Measurements from ENCODE around the gene SERPINA3. TPM values are rescaled to one million over a fixed set of nuclear protein-coding genes. Genes with fewer than 3 reads are reported as not detected.
"Not testable (repeated sequence)": the region's sequence is repeated elsewhere in the genome, so short reads cannot be mapped to it uniquely, and the experiment has no call there.

The SERPINA3 gene
- total RNA-seq, 1 experiment from 2014 or later, result not detected

- H3F3A ChIP-seq (ENCODE audit: low read length, unreplicated experiment), result no peaks in the 10 kb centered on the region
- no peaks in the 10 kb centered on the region for H3K9me3 ChIP-seq (ENCODE audit: low read length)
- TF ChIP-seq, protein P1, sequence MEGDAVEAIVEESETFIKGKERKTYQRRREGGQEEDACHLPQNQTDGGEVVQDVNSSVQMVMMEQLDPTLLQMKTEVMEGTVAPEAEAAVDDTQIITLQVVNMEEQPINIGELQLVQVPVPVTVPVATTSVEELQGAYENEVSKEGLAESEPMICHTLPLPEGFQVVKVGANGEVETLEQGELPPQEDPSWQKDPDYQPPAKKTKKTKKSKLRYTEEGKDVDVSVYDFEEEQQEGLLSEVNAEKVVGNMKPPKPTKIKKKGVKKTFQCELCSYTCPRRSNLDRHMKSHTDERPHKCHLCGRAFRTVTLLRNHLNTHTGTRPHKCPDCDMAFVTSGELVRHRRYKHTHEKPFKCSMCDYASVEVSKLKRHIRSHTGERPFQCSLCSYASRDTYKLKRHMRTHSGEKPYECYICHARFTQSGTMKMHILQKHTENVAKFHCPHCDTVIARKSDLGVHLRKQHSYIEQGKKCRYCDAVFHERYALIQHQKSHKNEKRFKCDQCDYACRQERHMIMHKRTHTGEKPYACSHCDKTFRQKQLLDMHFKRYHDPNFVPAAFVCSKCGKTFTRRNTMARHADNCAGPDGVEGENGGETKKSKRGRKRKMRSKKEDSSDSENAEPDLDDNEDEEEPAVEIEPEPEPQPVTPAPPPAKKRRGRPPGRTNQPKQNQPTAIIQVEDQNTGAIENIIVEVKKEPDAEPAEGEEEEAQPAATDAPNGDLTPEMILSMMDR (conservative IDR thresholded peaks at IDR 0.05; ENCODE audit: low read depth, low read length), result no peak; the same call in 1 of the 2 replicates
- TF ChIP-seq EZH2phosphoT487 (IDR thresholded peaks at IDR 0.05; ENCODE audit: borderline replicate concordance, low read length) (no peak), EZH2 (IDR thresholded peaks at IDR 0.05; ENCODE audit: low read length, unreplicated experiment) (no peak)
- ChIA-PET POLR2A (ENCODE audit: unreplicated experiment) (no interaction called here), CTCF (no interaction called here)
- no peak overlapping the region for H3K27ac ChIP-seq (ENCODE audit: low read length)
- H2AFZ ChIP-seq (ENCODE audit: low read length), result no peak overlapping the region
- no peak for DNase-seq
- no peak overlapping the region for H3K4me2 ChIP-seq (ENCODE audit: low read length)
- BruUV-seq (replicated peaks), result no TSS peak
- no peaks in the 10 kb centered on the region for H4K20me1 ChIP-seq (ENCODE audit: low read length)
- no peaks in the 10 kb centered on the region for H3K27me3 ChIP-seq (ENCODE audit: low read length)
- no peaks in the 10 kb centered on the region for H3K4me1 ChIP-seq (ENCODE audit: insufficient read depth, low read length)
- no peaks in the 10 kb centered on the region for H3K9me2 ChIP-seq (replicated peaks; ENCODE audit: low read length)
- H3K79me2 ChIP-seq (ENCODE audit: low read length), result no peaks in the 10 kb centered on the region
- no peak overlapping the region for H3K4me3 ChIP-seq (ENCODE audit: low read length)
- ATAC-seq, result no peak
- intact Hi-C loops (cut with micrococcal nuclease), result no loop called here
- no peak overlapping the region for H3K9ac ChIP-seq (ENCODE audit: low read length)
- H3K36me3 ChIP-seq (ENCODE audit: low read depth, low read length), result no peaks in the 10 kb centered on the region
These were observed 24.7 kb downstream of the SERPINA3 start for GRCh38 chr14:94636744-94637412.

DNA sequence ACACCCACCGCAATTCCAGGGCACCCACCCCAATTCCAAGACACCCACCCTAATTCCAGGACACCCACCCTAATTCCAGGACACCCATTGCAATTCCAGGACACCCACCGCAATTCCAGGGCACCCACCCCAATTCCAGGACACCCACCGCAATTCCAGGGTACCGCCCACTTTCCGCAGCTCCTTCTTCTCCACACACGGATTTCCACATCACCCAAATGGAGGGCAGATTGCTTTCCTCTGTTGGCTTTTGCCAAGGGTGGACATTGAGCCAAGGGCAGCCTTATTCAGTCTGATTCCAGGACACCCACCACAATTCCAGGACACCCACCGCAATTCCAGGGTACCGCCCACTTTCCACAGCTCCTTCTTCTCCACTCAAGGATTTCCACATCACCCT lies 25.6 kb downstream of the SERPINA3 start:
- H3F3A ChIP-seq (ENCODE audit: low read length, unreplicated experiment); intact Hi-C loops (cut with micrococcal nuclease); H3K4me3 ChIP-seq (ENCODE audit: low read length); POLR2A ChIA-PET (ENCODE audit: unreplicated experiment); H2AFZ ChIP-seq (ENCODE audit: low read length); H3K4me1 ChIP-seq (ENCODE audit: insufficient read depth, low read length); BruUV-seq (replicated peaks); DNase-seq; H3K9me2 ChIP-seq (replicated peaks; ENCODE audit: low read length); ATAC-seq; H3K27ac ChIP-seq (ENCODE audit: low read length); H3K27me3 ChIP-seq (ENCODE audit: low read length); CTCF ChIA-PET; H3K36me3 ChIP-seq (ENCODE audit: low read depth, low read length); H3K79me2 ChIP-seq (ENCODE audit: low read length); H4K20me1 ChIP-seq (ENCODE audit: low read length); H3K4me2 ChIP-seq (ENCODE audit: low read length); H3K9me3 ChIP-seq (ENCODE audit: low read length); H3K9ac ChIP-seq (ENCODE audit: low read length): not testable (repeated sequence)

DNA sequence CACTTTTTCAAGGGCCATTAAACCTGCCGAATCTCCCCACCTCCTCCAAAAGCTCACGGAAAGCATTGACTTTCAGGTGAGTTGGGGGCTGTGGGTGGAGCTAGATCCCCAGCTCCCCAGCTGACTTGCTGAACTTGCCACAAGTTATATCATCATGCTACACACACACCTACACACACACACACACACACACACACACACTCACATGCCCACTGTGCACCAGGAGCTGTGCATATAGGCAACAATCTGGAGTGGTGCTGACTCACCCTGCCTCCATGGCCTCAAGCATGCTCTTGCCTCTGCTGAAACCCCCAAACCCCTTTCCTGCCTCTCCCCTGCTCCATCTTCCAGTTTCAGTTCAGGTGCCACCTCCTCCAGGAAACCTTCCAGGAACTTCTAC lies 26.1 kb downstream of the SERPINA3 start:
- H3K4me3 ChIP-seq (ENCODE audit: low read length), result no peak overlapping the region
- ATAC-seq (no peak), DNase-seq (no peak)
- H3K9me3 ChIP-seq (ENCODE audit: low read length), result no peaks in the 10 kb centered on the region
- no peaks in the 10 kb centered on the region for H3K79me2 ChIP-seq (ENCODE audit: low read length)
- ChIA-PET CTCF (no interaction called here), POLR2A (ENCODE audit: unreplicated experiment) (no interaction called here)
- TF ChIP-seq EZH2phosphoT487 (IDR thresholded peaks at IDR 0.05; ENCODE audit: borderline replicate concordance, low read length) (no peak), EZH2 (IDR thresholded peaks at IDR 0.05; ENCODE audit: low read length, unreplicated experiment) (no peak)
- TF ChIP-seq, protein P1 (conservative IDR thresholded peaks at IDR 0.05; ENCODE audit: low read depth, low read length), result no peak
- no TSS peak for BruUV-seq (replicated peaks)
- H3K27ac ChIP-seq (ENCODE audit: low read length), result no peak overlapping the region
- no peak overlapping the region for H2AFZ ChIP-seq (ENCODE audit: low read length)
- H3F3A ChIP-seq (ENCODE audit: low read length, unreplicated experiment), result no peaks in the 10 kb centered on the region
- H3K9me2 ChIP-seq (replicated peaks; ENCODE audit: low read length), result no peaks in the 10 kb centered on the region
- H3K4me1 ChIP-seq (ENCODE audit: insufficient read depth, low read length), result no peaks in the 10 kb centered on the region
- no peaks in the 10 kb centered on the region for H4K20me1 ChIP-seq (ENCODE audit: low read length)
- no peak overlapping the region for H3K4me2 ChIP-seq (ENCODE audit: low read length)
- intact Hi-C loops (cut with micrococcal nuclease), result no loop called here
- no peak overlapping the region for H3K9ac ChIP-seq (ENCODE audit: low read length)
- no peaks in the 10 kb centered on the region for H3K27me3 ChIP-seq (ENCODE audit: low read length)
- no peaks in the 10 kb centered on the region for H3K36me3 ChIP-seq (ENCODE audit: low read depth, low read length)
